HG02870 (cell line): ENCODE results near the gene STX2.
"Not testable (repeated sequence)": the region's sequence is repeated elsewhere in the genome, so short reads cannot be mapped to it uniquely, and the experiment has no call there.

Source experiments
- ATAC-seq: cut with Tn5 transposase; IDR thresholded peaks from one replicate; pipeline ENCODE4 v1.9.1; 2021; ENCODE audit warnings: mild to moderate bottlenecking, moderate library complexity; ENCODE audit not compliant: unreplicated experiment

STX2 gene

DNA sequence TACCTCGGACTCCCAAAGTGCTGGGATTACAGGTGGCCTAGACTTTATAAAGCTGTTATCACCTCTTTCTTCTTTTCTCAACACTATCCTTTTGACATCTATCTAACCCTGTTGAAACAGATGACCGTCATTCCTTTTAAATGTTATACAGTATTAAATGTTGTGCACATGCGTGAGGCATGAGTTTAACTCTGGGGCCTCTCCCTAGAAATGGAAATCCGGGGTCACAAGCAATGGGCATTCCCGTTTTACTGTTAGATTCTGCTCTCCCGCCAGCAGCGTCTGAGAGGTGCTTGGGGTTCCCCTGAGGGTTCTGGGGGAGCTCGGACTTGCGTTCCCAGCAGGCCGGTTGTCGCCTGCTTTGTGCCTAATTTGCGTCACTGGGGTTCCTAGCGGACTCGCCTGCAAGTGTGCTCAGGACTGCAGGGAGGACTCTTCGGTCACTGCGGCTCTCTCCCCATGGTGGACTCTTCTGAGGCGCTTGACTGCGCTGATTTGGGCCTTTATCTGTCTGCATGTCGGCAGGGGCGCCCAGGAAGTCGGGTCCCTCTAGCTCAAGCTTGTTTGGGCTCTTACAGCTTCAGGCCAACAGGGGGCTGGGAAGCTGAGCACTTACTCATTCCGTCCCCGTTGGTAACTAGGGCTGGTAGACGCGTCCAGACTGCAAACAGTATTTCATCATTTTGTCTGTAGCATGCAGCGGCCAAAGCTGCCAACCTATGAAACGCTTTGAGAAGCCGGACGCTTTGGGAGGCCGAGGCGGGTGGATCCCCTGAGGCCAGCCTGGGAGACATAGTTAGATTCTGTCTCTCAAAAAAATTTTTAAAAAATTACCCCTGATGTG, 31.6 kb upstream of the STX2 start:
- peak; percentile 51 for ATAC-seq

DNA sequence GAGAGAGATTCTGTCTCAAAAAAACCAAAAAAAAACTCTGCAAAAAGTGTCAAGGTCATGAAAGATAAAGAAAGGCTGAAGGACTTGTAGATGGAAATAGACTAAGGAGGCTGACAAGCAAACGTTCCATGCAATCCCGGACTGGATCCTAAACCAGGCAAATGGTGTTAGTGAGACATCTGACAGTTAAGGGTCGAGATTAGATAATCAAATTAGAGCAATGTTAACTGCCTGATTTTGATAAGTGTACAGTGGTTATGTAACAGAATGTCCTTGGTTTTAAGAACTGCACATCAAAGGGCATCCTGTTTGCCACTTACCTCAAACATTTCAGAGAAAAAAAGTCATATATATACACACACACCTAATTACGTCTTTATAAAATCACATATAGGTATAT, 29.4 kb upstream of the STX2 start:
- ATAC-seq = no peak

DNA sequence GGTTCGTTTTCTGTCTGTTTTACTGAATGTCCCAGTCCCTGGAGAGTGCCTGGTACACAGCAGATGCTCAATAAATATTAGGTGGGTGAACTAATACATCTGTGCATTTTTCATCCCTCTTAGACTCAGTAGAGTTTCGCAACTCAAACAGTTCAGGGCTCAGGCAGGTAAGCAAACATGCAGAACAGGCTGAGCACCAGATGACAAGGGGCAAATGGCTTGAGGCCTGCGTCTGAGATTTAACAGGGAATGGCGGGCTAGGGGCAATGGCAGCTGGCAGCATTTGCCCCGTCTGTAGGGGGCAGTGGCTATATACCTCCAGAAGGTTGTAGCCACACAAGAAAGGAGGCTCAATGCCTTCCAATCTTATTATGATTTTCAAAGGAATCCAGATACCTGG, 24.2 kb upstream of the STX2 start:
- ATAC-seq = no peak

GRCh38 chr12:130862771-130863170, 23.7 kb upstream of the STX2 start:
- not testable (repeated sequence) for ATAC-seq

GRCh38 chr12:130862161-130862560, 23.1 kb upstream of the STX2 start:
- no peak for ATAC-seq

- no peak for ATAC-seq
These were observed 21.3 kb upstream of the STX2 start for GRCh38 chr12:130860311-130860710.

DNA sequence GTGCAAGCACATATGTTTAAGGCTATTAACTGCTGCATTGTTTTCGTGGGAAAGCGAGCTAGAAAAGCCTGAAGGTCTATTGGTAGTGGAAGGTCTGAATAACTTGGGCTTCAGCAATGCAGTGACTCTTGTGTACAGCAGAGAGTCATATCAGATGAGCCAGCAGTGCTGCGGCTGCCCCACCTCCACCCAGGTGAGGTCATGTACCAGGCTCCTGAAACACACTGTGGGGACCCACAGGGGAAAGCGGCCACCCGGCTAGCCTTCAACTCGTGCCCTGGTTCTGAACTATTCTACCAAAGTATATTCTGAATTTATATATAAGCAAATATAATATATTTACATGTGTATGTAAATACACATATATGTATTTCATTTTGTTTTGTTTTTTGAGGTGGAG, 20.1 kb upstream of the STX2 start:
- no peak for ATAC-seq

DNA sequence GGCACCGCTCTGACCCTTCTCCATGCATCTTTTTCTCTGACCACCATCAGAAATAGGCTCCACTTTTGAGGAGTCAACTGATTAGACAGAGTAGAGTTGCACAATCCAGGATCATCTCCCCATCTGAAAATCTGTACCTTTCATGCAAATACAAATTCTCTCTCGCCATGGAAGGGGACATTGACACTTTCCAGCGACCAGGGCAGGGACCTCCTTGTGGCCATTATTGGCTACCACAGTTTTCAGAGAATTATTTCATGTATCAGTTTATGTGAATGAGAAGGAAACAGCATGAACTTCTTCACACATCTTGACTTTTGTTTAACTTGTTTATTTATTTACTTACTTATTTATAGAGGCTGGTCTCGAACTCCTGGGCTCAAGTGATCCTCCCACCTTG, 19.0 kb upstream of the STX2 start:
- ATAC-seq = no peak

DNA sequence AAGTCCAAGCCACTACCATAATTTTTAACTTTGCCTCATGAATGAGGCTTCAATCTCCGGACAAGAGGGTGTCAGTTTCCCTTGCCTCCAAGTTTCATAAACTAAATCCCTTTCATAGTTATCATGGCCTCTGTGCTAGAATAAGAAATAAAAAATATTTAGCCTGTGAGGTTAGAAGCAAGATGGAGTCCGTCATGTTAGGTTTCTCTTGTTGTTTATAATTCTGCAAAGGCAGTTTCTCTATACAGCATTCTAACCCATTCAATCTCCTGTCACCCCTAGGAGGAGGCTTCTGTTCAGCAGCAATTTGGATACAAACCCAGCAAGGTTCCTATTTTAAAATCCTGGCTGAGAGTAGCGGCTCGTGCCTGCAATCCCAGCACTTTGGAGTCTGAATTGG, 17.0 kb upstream of the STX2 start:
- ATAC-seq = no peak

GRCh38 chr12:130850418-130851021, 11.5 kb upstream of the STX2 start:
- no peak for ATAC-seq

DNA sequence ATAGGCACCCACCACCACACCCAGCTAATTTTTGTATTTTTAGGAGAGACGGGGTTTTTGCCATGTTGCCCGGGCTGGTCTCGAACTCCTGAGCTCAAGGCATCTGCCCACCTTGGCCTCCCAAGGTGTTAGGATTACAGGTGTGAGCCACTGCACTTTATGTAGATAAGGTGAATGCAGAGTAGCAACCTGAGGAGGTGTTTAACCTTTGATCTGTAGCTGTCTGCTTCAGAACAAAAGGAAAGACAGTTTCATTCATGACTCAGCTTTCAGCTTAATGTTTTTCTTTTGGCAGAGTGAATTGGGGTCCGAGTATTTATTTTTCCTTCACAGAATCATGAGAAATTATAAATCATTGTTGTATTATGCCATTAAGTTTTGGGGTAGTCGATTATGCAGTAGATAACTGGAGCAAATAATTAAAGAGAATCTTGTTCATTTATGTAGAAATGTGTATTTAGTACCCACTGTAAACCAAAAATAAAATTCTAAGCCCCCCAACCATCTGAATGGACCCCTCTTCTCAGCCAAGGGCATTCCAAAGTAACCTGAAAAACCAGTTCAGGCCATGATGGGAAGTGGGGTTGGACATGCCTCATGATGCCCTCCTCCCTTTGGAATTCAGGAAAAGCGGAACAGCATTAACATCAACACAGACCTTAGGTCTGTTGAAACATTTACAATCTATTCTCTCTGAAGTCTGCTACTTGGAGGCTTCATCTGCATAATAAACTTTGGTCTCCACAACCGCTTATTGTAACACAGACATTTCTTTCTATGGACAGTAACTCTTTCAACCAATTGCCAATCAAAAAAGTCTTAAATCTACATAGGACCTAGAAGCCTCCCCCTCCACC, 10.7 kb upstream of the STX2 start:
- no peak for ATAC-seq

DNA sequence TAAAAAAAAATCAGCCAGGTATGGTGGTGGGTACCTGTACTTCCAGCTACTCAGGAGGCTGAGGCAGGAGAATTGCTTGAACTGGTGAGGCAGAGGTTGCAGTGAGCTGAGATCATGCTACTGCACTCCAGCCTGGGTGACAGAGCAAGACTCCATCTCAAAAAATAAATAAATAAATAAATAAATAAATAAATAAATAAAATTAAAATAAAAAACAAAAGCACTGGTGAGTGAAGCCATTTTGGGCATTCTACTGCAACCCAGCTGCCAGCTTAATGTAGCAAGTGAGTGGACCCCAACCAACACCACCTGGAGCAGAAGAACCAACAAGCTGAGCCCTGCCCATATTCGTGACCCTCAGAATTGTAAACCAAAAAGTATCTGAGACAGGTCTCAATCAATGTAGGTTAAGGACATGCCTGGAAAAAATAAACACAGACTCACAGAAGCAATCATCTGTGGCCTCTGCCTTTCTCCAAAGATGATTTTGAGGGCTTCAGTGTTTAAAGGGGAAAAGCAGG, 9.8 kb upstream of the STX2 start:
- ATAC-seq = not testable (repeated sequence)

DNA sequence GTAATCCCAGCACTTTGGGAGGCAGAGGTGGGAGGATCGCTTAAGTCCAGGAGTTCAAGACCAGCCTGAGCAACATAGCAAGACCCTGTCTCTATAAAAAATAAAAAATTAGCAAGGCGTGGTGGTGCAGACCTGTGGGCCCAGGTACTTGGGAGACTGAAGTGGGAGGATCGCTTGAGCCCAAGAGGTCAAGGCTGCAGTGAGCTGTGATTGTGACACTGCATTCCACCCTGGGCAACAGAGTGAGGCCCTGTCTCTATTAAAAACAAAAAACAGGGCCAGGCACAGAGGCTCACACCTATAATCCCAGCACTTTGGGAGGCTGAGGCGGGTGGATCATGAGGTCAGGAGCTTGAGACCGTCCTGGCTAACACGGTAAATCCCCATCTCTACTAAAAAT, 9.1 kb upstream of the STX2 start:
- not testable (repeated sequence) for ATAC-seq

DNA sequence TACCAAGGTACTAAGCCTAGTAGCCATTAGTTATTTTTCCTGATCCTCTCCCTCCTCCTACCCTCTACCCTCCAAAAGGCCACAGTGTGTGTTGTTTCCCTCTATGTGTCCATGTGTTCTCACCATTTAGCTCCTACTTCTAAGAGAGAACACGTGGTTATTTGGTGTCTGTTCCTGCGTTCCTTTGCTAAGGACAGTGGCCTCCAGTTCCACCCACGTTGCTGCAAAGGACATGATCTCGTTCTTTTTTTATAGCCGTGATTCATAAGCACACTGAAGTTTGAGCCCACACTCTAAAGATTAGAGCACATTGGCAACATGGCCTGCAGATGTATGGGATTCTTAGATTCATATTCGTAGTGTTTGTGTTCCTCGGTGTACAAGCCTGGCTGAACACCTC, 8.1 kb upstream of the STX2 start:
- ATAC-seq = no peak

DNA sequence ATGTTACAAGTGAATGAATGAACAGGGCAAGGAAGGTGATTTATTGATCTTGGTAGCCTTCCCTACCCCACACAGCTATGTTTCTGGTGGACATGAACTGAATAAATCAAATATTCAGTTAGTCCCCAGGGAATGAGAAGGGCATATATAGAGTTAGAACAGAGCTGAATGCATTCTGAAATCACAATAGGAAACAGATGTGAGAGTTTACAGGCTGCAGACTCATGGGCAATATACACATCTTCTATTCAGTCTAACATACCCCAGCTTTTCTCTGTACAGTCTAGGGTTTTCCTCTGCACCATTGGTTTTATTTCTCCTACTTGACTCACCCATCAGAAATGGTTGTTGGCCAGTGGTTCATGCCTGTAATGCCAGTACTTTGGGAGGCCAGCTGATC, 7.3 kb upstream of the STX2 start:
- no peak for ATAC-seq

- ATAC-seq = no peak
These were observed 837 bp upstream of the STX2 start for GRCh38 chr12:130839770-130840404.

DNA sequence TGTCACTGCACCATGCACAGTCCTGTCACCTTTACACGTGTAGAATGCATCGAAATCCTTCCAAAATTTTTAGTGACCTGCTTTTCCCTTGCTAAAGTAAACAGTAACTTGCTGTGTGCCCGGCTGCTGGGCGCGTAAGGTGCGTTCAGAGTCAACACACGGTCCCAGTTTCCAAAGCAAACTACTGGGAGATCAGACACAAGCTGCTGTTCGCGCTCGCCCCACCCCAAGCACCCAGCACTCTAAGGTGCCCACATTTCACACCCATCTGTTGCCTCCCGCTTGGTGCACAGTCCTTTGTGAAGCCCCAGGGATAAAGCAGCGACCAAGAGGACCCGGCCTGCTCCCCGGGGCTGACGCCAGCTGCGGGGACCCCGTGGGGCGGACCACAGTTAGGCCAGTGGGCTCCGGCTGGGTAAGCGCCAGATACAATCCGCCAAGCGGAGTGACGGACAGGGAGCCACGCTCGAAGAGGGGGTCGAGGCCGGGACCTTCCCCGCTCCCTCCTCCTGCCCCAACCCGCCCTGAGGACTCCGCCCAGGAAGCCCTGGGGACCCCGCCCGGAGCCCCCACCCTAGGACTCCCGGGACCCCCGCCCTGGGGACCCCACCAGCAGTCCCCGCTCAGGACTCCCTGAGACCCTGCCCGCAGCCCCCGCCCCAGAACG, 633 bp downstream of the STX2 start:
- ATAC-seq = peak; percentile 23

DNA sequence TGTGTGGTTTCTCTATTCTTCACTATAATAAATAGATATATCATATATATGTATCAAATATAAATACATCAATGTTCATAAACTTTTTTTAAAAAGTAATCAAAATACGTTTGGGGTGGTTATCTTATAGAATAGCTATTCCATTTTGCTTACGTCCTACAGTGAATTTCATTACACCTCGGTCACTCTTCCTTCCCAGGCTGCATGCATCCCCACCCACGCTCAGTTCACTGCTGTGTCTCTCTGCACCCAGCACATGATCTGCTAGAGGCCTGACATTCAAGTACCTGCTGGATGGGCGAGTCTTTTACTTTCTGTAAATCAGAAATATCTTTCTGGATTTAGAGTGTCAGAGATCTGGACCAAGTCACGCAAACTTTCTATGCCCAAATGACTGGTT, 3.6 kb downstream of the STX2 start:
- no peak for ATAC-seq

- no peak for ATAC-seq
These were observed 4.0 kb downstream of the STX2 start for GRCh38 chr12:130835011-130835410.

DNA sequence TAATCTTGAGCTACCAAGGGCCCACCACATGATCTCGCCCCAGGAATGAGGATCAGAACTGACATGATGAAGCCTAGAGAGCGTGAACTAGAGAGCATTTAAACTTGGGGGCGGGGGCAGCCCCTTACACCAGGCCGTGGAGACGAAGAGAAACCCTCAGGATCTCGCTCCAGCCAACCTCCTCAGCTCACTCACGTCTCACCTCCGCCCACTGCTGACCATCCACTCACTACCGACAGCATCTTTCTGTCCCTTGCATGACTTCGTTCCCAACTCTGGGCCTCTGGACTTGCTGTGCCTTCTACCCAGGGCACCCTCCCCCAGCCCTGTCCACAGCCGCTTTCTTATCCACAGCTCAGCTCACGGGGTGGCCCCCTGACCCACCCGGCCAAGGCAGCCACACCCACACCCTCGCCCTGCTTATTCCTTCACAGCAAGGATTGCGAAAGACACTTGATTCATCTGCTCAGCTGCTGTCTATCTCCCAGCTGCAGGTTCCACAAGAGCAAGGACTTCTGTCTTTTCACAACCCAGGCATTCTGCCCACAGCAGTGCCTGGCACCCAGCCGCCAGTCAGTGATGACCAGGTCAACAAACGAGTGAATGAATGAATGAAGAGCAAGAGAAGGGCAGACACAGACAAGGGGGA, 6.4 kb downstream of the STX2 start:
- ATAC-seq = no peak
